ENCODE data around the gene ZFAND3.

ZFAND3 gene, protein sequence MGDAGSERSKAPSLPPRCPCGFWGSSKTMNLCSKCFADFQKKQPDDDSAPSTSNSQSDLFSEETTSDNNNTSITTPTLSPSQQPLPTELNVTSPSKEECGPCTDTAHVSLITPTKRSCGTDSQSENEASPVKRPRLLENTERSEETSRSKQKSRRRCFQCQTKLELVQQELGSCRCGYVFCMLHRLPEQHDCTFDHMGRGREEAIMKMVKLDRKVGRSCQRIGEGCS

DNA sequence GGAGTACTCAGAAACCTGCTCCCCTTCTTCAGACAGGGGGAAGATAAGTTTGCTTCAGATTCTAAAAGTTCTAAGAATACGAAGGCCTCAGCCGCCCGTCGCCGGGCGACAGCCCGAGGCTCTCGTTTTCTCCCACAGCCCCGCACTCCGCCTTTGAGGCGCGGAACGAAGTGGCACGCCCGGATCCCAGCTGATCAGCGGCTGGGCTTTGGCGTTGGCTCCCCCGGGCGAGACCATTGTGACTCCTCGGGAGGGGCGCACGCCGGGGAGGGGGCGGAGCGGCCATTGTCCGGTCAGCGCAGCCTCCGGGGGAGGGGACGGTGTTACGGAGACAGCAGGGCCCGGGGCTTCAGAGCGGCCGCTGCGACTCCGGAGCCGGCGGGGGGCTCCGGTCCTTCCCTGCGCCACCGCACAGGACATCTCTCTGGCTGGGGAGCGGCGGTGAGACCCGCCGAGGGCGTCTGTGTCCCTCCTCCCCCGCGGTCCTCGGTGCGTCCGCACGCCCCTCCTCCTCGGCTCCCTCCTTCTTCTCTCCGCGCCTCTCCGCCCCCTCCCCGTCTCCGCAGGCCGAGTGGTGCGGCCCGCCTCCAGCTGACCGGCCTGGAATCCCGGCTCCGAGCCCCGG, at the start of gene ZFAND3:
Gene ZFAND3 (plus strand): TSS at position 551 of the 625 bp plus-strand sequence. CDS start 219 bp downstream, outside the sequence.
- Histone ChIP-seq H2AFZ (ENCODE audit: low read depth, low read length) (peak within 1 kb of the TSS; percentile 92), H3K36me3 (ENCODE audit: insufficient read depth, low read length) (0 out of 2 replicates have a peak, but pooled peaks cover 3% of the 10 kb centered on the region), H3K27me3 (ENCODE audit: insufficient read depth, low read length, poor library complexity) (no peaks in the 10 kb centered on the region), H3K27ac (ENCODE audit: low read length) (peak within 1 kb of the TSS; percentile 97), H3K9ac (ENCODE audit: low read depth, low read length) (peak within 1 kb of the TSS; percentile 76), H3K4me3 (ENCODE audit: low read depth in 1 of 2, low read length in 2 of 2) (peak within 1 kb of the TSS; percentile 85 to 86), H4K20me1 (ENCODE audit: insufficient read depth, low read length) (peaks cover 22% of the 10 kb centered on the region), H3K4me2 (ENCODE audit: insufficient read depth, low read length) (peak within 1 kb of the TSS; percentile 89), H3K9me3 (ENCODE audit: insufficient read depth, low read length, severe bottlenecking) (no peaks in the 10 kb centered on the region), H3K4me1 (ENCODE audit: insufficient read depth, low read length) (peaks cover 44% of the 10 kb centered on the region), H3K79me2 (ENCODE audit: insufficient read depth, low read length) (peaks cover 52% of the 10 kb centered on the region)
- no peak for TF ChIP-seq EZH2 (IDR thresholded peaks at IDR 0.05; ENCODE audit: borderline replicate concordance, low read depth, low read length, severe bottlenecking)
- TF ChIP-seq, protein P1, sequence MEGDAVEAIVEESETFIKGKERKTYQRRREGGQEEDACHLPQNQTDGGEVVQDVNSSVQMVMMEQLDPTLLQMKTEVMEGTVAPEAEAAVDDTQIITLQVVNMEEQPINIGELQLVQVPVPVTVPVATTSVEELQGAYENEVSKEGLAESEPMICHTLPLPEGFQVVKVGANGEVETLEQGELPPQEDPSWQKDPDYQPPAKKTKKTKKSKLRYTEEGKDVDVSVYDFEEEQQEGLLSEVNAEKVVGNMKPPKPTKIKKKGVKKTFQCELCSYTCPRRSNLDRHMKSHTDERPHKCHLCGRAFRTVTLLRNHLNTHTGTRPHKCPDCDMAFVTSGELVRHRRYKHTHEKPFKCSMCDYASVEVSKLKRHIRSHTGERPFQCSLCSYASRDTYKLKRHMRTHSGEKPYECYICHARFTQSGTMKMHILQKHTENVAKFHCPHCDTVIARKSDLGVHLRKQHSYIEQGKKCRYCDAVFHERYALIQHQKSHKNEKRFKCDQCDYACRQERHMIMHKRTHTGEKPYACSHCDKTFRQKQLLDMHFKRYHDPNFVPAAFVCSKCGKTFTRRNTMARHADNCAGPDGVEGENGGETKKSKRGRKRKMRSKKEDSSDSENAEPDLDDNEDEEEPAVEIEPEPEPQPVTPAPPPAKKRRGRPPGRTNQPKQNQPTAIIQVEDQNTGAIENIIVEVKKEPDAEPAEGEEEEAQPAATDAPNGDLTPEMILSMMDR (IDR thresholded peaks at IDR 0.05; ENCODE audit: borderline replicate concordance, extremely low read depth, low read length, poor library complexity, severe bottlenecking), result no peak
- ATAC-seq (ENCODE audit: insufficient read depth, low read depth), result peak; percentile 83
- DNase-seq, result peak; percentile 93

DNA sequence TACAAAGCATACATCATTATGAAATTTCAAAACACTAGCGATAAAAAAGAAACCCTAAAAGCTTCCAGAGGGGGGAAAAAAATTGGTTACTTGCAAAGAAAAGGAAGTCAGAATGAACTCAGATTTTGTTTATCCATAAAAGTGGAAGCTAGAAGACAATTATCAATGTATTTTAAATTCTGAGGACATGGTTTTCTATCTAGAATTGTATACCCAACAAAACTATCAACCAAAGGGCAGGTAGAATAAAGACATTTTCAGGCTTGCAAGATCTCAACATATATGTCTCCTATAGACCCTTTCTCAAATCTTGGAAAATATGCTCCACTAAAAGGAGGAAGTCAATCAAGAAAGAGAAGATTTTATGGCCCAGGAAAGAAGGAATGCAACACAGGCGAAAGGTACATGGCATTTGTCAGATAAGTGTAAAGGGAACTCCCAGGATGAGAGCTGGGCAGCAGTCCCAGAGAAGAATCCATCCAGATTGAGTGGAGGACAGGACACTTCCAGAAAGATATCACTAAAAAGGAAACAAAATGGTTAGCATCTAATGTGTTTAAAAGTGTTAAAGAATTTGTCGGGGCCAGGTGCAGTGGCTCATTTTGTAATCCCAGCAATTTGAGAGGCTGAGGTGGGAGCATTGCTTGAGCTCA, 45.4 kb upstream of the ZFAND3 start:
- Histone ChIP-seq H3K79me2 (ENCODE audit: insufficient read depth, low read length) (no peaks in the 10 kb centered on the region), H3K27me3 (ENCODE audit: insufficient read depth, low read length, poor library complexity) (no peaks in the 10 kb centered on the region), H3K36me3 (ENCODE audit: insufficient read depth, low read length) (no peaks in the 10 kb centered on the region), H4K20me1 (ENCODE audit: insufficient read depth, low read length) (no peaks in the 10 kb centered on the region), H3K27ac (ENCODE audit: low read length) (no peak overlapping the region), H3K4me2 (ENCODE audit: insufficient read depth, low read length) (no peak overlapping the region), H3K9ac (ENCODE audit: low read depth, low read length) (no peak overlapping the region), H2AFZ (ENCODE audit: low read depth, low read length) (no peak overlapping the region), H3K4me1 (ENCODE audit: insufficient read depth, low read length) (no peaks in the 10 kb centered on the region), H3K9me3 (ENCODE audit: insufficient read depth, low read length, severe bottlenecking) (no peaks in the 10 kb centered on the region), H3K4me3 (ENCODE audit: low read depth in 1 of 2, low read length in 2 of 2) (no peak overlapping the region)
- no peak for DNase-seq
- TF ChIP-seq EZH2 (IDR thresholded peaks at IDR 0.05; ENCODE audit: borderline replicate concordance, low read depth, low read length, severe bottlenecking), result no peak
- TF ChIP-seq, protein P1 (IDR thresholded peaks at IDR 0.05; ENCODE audit: borderline replicate concordance, extremely low read depth, low read length, poor library complexity, severe bottlenecking), result no peak
- no peak for ATAC-seq (ENCODE audit: insufficient read depth, low read depth)

DNA sequence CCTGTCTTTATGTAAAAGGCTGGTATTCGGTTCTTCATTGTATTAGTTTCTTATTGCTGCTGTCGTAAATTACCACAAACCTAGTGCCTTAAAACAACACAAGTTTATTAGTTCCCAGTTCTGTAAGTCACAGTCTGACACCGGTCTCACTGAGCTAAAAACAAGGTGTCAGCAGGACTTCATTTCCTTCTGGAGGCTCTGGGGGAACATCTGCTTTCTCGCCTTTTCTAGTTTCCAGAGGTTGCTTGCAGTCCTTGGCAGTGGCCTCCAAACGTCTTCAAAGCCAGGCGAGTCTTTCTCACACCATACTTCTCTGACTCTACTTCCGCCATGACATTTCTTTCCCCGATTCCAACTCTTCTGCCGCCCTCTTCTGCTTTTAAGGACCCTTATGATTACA, 43.0 kb upstream of the ZFAND3 start:
- Histone ChIP-seq H3K4me1 (ENCODE audit: insufficient read depth, low read length) (no peaks in the 10 kb centered on the region), H3K27ac (ENCODE audit: low read length) (no peak overlapping the region), H3K4me2 (ENCODE audit: insufficient read depth, low read length) (no peak overlapping the region), H3K36me3 (ENCODE audit: insufficient read depth, low read length) (no peaks in the 10 kb centered on the region), H2AFZ (ENCODE audit: low read depth, low read length) (no peak overlapping the region), H3K9ac (ENCODE audit: low read depth, low read length) (no peak overlapping the region), H4K20me1 (ENCODE audit: insufficient read depth, low read length) (no peaks in the 10 kb centered on the region), H3K27me3 (ENCODE audit: insufficient read depth, low read length, poor library complexity) (no peaks in the 10 kb centered on the region), H3K9me3 (ENCODE audit: insufficient read depth, low read length, severe bottlenecking) (no peaks in the 10 kb centered on the region), H3K4me3 (ENCODE audit: low read depth in 1 of 2, low read length in 2 of 2) (no peak overlapping the region), H3K79me2 (ENCODE audit: insufficient read depth, low read length) (no peaks in the 10 kb centered on the region)
- no peak for ATAC-seq (ENCODE audit: insufficient read depth, low read depth)
- no peak for DNase-seq
- no peak for TF ChIP-seq EZH2 (IDR thresholded peaks at IDR 0.05; ENCODE audit: borderline replicate concordance, low read depth, low read length, severe bottlenecking)
- TF ChIP-seq, protein P1 (IDR thresholded peaks at IDR 0.05; ENCODE audit: borderline replicate concordance, extremely low read depth, low read length, poor library complexity, severe bottlenecking), result no peak
